Bone marrow (tissue), 2 donors: ENCODE measurements around the gene NHS.
"Not testable (repeated sequence)": the region's sequence is repeated elsewhere in the genome, so short reads cannot be mapped to it uniquely, and the experiment has no call there.

ENCODE experiments used
- DNase-seq, 2 donors: peaks; one replicate each; lab custom pipeline; 2025; lab: John Stamatoyannopoulos, UW

Gene NHS

GRCh38 chrX:17549107-17549651, 174.2 kb downstream of the NHS start:
- no peak for DNase-seq

- no peak for DNase-seq
Measured at GRCh38 chrX:17550011-17550410, 175.0 kb downstream of the NHS start.

GRCh38 chrX:17552044-17552650, 177.1 kb downstream of the NHS start:
- no peak for DNase-seq

- DNase-seq = no peak
Measured at GRCh38 chrX:17553469-17553868, 178.5 kb downstream of the NHS start.

- DNase-seq = no peak
Measured at GRCh38 chrX:17553961-17554482, 179.0 kb downstream of the NHS start.

GRCh38 chrX:17554914-17555313, 179.9 kb downstream of the NHS start:
- DNase-seq = no peak

GRCh38 chrX:17555846-17556245, 180.8 kb downstream of the NHS start:
- no peak for DNase-seq

GRCh38 chrX:17559728-17560379, 184.9 kb downstream of the NHS start:
- no peak for DNase-seq

- no peak for DNase-seq
Measured at GRCh38 chrX:17560385-17560784, 185.4 kb downstream of the NHS start.

- no peak for DNase-seq
Measured at GRCh38 chrX:17563076-17563475, 188.1 kb downstream of the NHS start.

- DNase-seq = no peak
Measured at GRCh38 chrX:17563515-17563914, 188.5 kb downstream of the NHS start.

- DNase-seq = no peak
Measured at GRCh38 chrX:17564689-17565409, 189.8 kb downstream of the NHS start.

GRCh38 chrX:17566740-17567139, 191.7 kb downstream of the NHS start:
- no peak for DNase-seq

- DNase-seq = no peak
Measured at GRCh38 chrX:17567187-17567586, 192.2 kb downstream of the NHS start.

GRCh38 chrX:17567821-17568220, 192.8 kb downstream of the NHS start:
- no peak for DNase-seq

- DNase-seq = not testable (repeated sequence)
Measured at GRCh38 chrX:17568804-17569203, 193.8 kb downstream of the NHS start.

GRCh38 chrX:17579026-17579425, 204.0 kb downstream of the NHS start:
- DNase-seq = no peak

GRCh38 chrX:17580539-17581152, 205.6 kb downstream of the NHS start:
- no peak for DNase-seq

GRCh38 chrX:17581641-17582040, 206.6 kb downstream of the NHS start:
- no peak for DNase-seq

GRCh38 chrX:17584248-17584681, 209.3 kb downstream of the NHS start:
- DNase-seq = no peak

GRCh38 chrX:17585006-17585405, 210.0 kb downstream of the NHS start:
- no peak for DNase-seq

GRCh38 chrX:17587366-17587765, 212.4 kb downstream of the NHS start:
- no peak for DNase-seq
